SU-DHL-6 (cell line): Measurements from ENCODE around the gene ING1.
"Not testable (repeated sequence)": the region's sequence is repeated elsewhere in the genome, so short reads cannot be mapped to it uniquely, and the experiment has no call there.

Experiments
- EZH2phosphoT487 ChIP-seq: fragments of 200-600 bp; sonication (generic), shearing (Covaris generic); conservative IDR thresholded peaks from 2 replicates; pipeline ENCODE4 v1.6.1; 2018; ENCODE audit warnings: mild to moderate bottlenecking, antibody characterized with exemption, low read length, moderate library complexity, mixed read lengths
- TF ChIP-seq, protein P1 (sequence below): fragments of 200-600 bp; sonication (generic); IDR thresholded peaks from one replicate; pipeline ENCODE4 v1.5.1; 2017; ENCODE audit warnings: antibody characterized with exemption, mild to moderate bottlenecking, low read length, moderate library complexity; ENCODE audit not compliant: insufficient read depth, poor library complexity, severe bottlenecking

DNA sequence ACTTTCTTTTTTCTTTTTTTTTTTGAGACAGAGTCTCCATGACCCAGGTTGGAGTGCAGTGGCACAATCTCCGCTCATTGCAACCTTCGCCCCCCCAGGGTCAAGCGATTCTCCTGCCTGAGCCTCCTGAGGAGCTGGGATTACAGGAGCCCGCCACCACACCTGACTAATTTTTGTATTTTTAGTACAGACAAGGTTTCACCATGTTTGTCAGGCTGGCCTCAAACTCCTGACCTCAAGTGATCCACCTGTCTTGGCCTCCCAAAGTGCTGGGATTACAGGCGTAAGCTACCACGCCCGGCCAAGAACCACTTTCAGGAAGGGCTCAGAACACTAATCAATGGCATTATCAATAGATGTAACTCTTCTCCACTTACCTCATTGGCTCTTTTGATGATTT lies 12.4 kb upstream of the ING1 start:
- TF ChIP-seq, protein P1, sequence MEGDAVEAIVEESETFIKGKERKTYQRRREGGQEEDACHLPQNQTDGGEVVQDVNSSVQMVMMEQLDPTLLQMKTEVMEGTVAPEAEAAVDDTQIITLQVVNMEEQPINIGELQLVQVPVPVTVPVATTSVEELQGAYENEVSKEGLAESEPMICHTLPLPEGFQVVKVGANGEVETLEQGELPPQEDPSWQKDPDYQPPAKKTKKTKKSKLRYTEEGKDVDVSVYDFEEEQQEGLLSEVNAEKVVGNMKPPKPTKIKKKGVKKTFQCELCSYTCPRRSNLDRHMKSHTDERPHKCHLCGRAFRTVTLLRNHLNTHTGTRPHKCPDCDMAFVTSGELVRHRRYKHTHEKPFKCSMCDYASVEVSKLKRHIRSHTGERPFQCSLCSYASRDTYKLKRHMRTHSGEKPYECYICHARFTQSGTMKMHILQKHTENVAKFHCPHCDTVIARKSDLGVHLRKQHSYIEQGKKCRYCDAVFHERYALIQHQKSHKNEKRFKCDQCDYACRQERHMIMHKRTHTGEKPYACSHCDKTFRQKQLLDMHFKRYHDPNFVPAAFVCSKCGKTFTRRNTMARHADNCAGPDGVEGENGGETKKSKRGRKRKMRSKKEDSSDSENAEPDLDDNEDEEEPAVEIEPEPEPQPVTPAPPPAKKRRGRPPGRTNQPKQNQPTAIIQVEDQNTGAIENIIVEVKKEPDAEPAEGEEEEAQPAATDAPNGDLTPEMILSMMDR = not testable (repeated sequence)
- not testable (repeated sequence) for TF ChIP-seq EZH2phosphoT487
